Measurements from ENCODE around the gene ZNF681. TPM values are rescaled to one million over a fixed set of nuclear protein-coding genes. Genes with fewer than 3 reads are reported as not detected.

ZNF681 gene
- not detected in 5 replicates for total RNA-seq (2022; extraction: Qiagen RNA extraction)

GRCh38 chr19:23758187-23759074 is at the start of gene ZNF681:
Gene ZNF681, minus strand, starts transcription at chr19:23758891. Its CDS starts 142 bp downstream, at chr19:23758749.

Other genes with a start within 250 kb of the ZNF681 start
- 3.6 to 4.1 TPM (median 3.7 TPM) in 5 replicates for gene ZNF675, start 71.7 kb downstream of the ZNF681 start, total RNA-seq (2022; extraction: Qiagen RNA extraction)
- gene ZNF726, start 156.0 kb upstream of the ZNF681 start, total RNA-seq (2022; extraction: Qiagen RNA extraction): 0.44 to 0.83 TPM (median 0.49 TPM) in 5 replicates